Smooth muscle cell (in vitro differentiated cells): Measurements from ENCODE around the gene ANKRD34A. TPM values are rescaled to one million over a fixed set of nuclear protein-coding genes. Genes with fewer than 3 reads are reported as not detected.
"Not testable (repeated sequence)": the region's sequence is repeated elsewhere in the genome, so short reads cannot be mapped to it uniquely, and the experiment has no call there.

Source experiments
- DNase-seq: peaks from one replicate; lab custom pipeline; 2025; ENCODE audit not compliant: unreplicated experiment; lab: John Stamatoyannopoulos, UW
- H2AFZ ChIP-seq: fragments of 200-600 bp; sonication (generic); 2 replicates; pipeline ENCODE4 v1.6.0; 2016; ENCODE audit warnings: antibody characterized with exemption, low read depth, mild to moderate bottlenecking
- H3F3A ChIP-seq: fragments of 200-600 bp; sonication (generic); 2 replicates; pipeline ENCODE4 v1.6.0; 2017; ENCODE audit warnings: antibody characterized with exemption, low read depth
- H3K27ac ChIP-seq: fragments of 200-600 bp; sonication (generic); 2 replicates; pipeline ENCODE4 v1.5.1; 2016; ENCODE audit warnings: low read depth, mild to moderate bottlenecking
- H3K27me3 ChIP-seq: fragments of 200-600 bp; sonication (generic); 2 replicates; pipeline ENCODE4 v1.6.1; 2016; ENCODE audit warnings: low read depth, mild to moderate bottlenecking
- H3K36me3 ChIP-seq: fragments of 200-600 bp; sonication (generic); 2 replicates; pipeline ENCODE4 v1.5.1; 2016; ENCODE audit warnings: low read depth
- H3K4me1 ChIP-seq: fragments of 200-600 bp; sonication (generic); 2 replicates; pipeline ENCODE4 v1.5.1; 2016; ENCODE audit warnings: low read depth
- H3K4me2 ChIP-seq: fragments of 200-600 bp; sonication (generic); 2 replicates; pipeline ENCODE4 v1.6.0; 2016; ENCODE audit warnings: mild to moderate bottlenecking
- H3K4me3 ChIP-seq: fragments of 200-600 bp; sonication (generic); 2 replicates; pipeline ENCODE4 v1.5.1; 2016; ENCODE audit warnings: mild to moderate bottlenecking
- H3K79me2 ChIP-seq: fragments of 200-600 bp; sonication (generic); 2 replicates; pipeline ENCODE4 v1.6.0; 2016; ENCODE audit warnings: low read depth, mild to moderate bottlenecking
- H3K9ac ChIP-seq: fragments of 200-600 bp; sonication (generic); 2 replicates; pipeline ENCODE4 v1.6.0; 2016; ENCODE audit warnings: low read depth
- H3K9me3 ChIP-seq: fragments of 200-600 bp; sonication (generic); replicated peaks from 2 replicates; pipeline ENCODE4 v1.5.1; 2016; ENCODE audit warnings: low read depth
- H4K20me1 ChIP-seq: fragments of 200-600 bp; sonication (generic); 2 replicates; pipeline ENCODE4 v1.6.0; 2016; ENCODE audit warnings: low read depth
- WGBS: methylation state at CpG from one replicate; pipeline ENCODE4 v1.1.7; 2016; ENCODE audit warnings: low lambda C conversion rate; 5-methylcytosine and 5-hydroxymethylcytosine counted together
- polyA plus RNA-seq: library from polyadenylated mRNA; unstranded; fragments of >200 nt; fragmentation: Nextera tagmentation; extraction: Ambion mirVana; gene quantifications from 2 replicates; pipeline ENCODE4 v1.2.1, GENCODE V29; 2016
- total RNA-seq: library from RNA; depleted of rRNA; stranded (reverse); fragments of >200 nt; gene quantifications from 2 replicates; pipeline ENCODE4 v1.2.3, GENCODE V29; 2014
- TF ChIP-seq, protein P1 (sequence below): fragments of 200-600 bp; sonication (generic); IDR thresholded peaks from 2 replicates; pipeline ENCODE4 v1.5.1; 2017; ENCODE audit warnings: borderline replicate concordance, mild to moderate bottlenecking, antibody characterized with exemption; ENCODE audit not compliant: insufficient read depth, poor library complexity, severe bottlenecking

The ANKRD34A gene
- total and polyA plus RNA-seq, 2 experiments from 2014 or later = 0.49 to 1.3 TPM

GRCh38 chr1:145926686-145927062 lies 37.7 kb downstream of the ANKRD34A start:
- Histone ChIP-seq H3K27ac (peak overlapping the region; percentile 81), H3K9me3 (no peaks in the 10 kb centered on the region), H3K27me3 (no peaks in the 10 kb centered on the region), H3K4me1 (peaks cover 15% of the 10 kb centered on the region), H3K79me2 (peaks cover 12% of the 10 kb centered on the region), H2AFZ (peak overlapping the region; percentile 90), H3K9ac (peak overlapping the region; percentile 80), H3K4me2 (peak overlapping the region; percentile 97), H4K20me1 (no peaks in the 10 kb centered on the region), H3K4me3 (peak overlapping the region; percentile 62), H3K36me3 (no peaks in the 10 kb centered on the region), H3F3A (peaks cover 11% of the 10 kb centered on the region)
- no peak for DNase-seq
- TF ChIP-seq, protein P1, sequence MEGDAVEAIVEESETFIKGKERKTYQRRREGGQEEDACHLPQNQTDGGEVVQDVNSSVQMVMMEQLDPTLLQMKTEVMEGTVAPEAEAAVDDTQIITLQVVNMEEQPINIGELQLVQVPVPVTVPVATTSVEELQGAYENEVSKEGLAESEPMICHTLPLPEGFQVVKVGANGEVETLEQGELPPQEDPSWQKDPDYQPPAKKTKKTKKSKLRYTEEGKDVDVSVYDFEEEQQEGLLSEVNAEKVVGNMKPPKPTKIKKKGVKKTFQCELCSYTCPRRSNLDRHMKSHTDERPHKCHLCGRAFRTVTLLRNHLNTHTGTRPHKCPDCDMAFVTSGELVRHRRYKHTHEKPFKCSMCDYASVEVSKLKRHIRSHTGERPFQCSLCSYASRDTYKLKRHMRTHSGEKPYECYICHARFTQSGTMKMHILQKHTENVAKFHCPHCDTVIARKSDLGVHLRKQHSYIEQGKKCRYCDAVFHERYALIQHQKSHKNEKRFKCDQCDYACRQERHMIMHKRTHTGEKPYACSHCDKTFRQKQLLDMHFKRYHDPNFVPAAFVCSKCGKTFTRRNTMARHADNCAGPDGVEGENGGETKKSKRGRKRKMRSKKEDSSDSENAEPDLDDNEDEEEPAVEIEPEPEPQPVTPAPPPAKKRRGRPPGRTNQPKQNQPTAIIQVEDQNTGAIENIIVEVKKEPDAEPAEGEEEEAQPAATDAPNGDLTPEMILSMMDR = no peak
- 12% methylated on average over 19 of the region's 19 CpGs for WGBS

GRCh38 chr1:145922266-145922665 lies 42.1 kb downstream of the ANKRD34A start:
- Histone ChIP-seq H3F3A (no peaks in the 10 kb centered on the region), H4K20me1 (no peaks in the 10 kb centered on the region), H3K9me3 (no peaks in the 10 kb centered on the region), H3K27me3 (no peaks in the 10 kb centered on the region), H2AFZ (no peak overlapping the region), H3K4me1 (peaks cover 20% of the 10 kb centered on the region), H3K9ac (no peak overlapping the region), H3K4me3 (no peak overlapping the region), H3K27ac (no peak overlapping the region), H3K4me2 (no peak overlapping the region), H3K36me3 (no peaks in the 10 kb centered on the region), H3K79me2 (peaks cover 12% of the 10 kb centered on the region)
- TF ChIP-seq, protein P1 = no peak
- DNase-seq = no peak
- 97% methylated on average over 2 of the region's 2 CpGs for WGBS

DNA sequence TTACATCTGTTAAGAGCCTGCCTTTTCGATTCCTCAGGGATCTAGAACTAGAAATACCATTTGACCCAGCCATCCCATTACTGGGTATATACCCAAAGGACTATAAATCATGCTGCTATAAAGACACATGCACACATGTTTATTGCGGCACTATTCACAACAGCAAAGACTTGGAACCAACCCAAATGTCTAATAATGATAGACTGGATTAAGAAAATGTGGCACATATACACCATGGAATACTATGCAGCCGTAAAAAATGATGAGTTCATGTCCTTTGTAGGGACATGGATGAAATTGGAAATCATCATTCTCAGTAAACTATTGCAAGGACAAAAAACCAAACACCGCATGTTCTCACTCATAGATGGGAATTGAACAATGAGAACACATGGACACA lies 44.1 kb downstream of the ANKRD34A start:
- not testable (repeated sequence) for H2AFZ ChIP-seq, H3K4me3 ChIP-seq, H3K27ac ChIP-seq, H3K9me3 ChIP-seq, H3K36me3 ChIP-seq, H3K79me2 ChIP-seq, DNase-seq, H3K9ac ChIP-seq, H3F3A ChIP-seq, H3K27me3 ChIP-seq, H4K20me1 ChIP-seq
- Histone ChIP-seq H3K4me2 (peak overlapping the region; percentile 89), H3K4me1 (peaks cover 15% of the 10 kb centered on the region)
- WGBS = 89% methylated on average over 3 of the region's 4 CpGs

DNA sequence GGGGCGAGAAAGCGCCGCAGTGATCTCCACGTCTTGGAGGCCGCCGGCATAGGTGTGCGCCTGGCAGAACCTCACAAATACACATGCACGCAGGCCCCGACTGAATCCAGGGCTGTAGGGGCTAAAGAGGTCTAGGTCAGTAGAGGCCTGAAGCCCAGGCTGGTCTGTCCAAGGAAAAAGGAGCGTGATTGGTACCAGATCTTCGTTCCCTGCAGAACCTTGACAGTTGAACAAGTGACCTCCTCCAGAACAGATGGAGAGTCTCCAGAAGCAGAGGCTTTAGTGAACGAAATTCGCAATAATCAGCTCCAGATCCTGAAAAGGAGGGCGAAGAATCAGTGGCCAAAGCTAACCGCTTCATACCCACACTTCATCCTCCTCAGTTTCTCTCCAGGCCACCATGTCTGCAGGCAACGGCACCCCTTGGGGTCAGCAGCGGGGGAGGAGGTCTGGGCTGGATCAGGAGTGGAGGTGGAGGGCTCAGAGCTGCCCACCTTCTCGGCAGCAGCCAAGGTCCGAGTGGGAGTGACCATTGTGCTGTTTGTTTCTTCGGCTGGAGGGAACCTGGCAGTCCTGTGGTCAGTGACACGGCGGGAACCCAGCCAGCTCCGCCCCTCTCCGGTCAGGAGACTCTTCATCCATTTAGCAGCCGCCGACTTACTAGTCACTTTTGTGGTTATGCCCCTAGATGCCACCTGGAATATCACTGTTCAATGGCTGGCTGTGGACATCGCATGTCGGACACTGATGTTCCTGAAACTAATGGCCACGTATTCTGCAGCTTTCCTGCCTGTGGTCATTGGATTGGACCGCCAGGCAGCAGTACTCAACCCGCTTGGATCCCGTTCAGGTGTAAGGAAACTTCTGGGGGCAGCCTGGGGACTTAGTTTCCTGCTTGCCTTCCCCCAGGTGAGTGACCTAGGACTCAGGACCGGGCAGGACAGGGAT lies 45.1 kb downstream of the ANKRD34A start:
- Histone ChIP-seq H3K36me3 (no peaks in the 10 kb centered on the region), H2AFZ (peak overlapping the region; percentile 93), H3K4me3 (peak overlapping the region; percentile 78), H3F3A (no peaks in the 10 kb centered on the region), H3K4me2 (peak overlapping the region; percentile 89), H3K9me3 (no peaks in the 10 kb centered on the region), H3K79me2 (no peaks in the 10 kb centered on the region), H3K4me1 (peaks cover 15% of the 10 kb centered on the region), H3K27ac (peak overlapping the region; percentile 70), H3K27me3 (no peaks in the 10 kb centered on the region), H3K9ac (peak overlapping the region; percentile 82), H4K20me1 (no peaks in the 10 kb centered on the region)
- 8% methylated on average over 33 of the region's 33 CpGs for WGBS
- TF ChIP-seq, protein P1 = no peak
- no peak for DNase-seq
